GM19455 (cell line): Measurements from ENCODE around the gene CLNK.

Source experiments
- ATAC-seq: cut with Tn5 transposase; IDR thresholded peaks from one replicate; pipeline ENCODE4 v1.9.1; 2021; ENCODE audit not compliant: unreplicated experiment

CLNK gene

GRCh38 chr4:10664408-10664807 is 20.2 kb downstream of the CLNK start:
- no peak for ATAC-seq

GRCh38 chr4:10662937-10663336 is 21.6 kb downstream of the CLNK start:
- ATAC-seq = no peak

GRCh38 chr4:10661047-10661446 is 23.5 kb downstream of the CLNK start:
- no peak for ATAC-seq

- no peak for ATAC-seq
These were observed 25.3 kb downstream of the CLNK start for GRCh38 chr4:10659251-10659650.

- no peak for ATAC-seq
These were observed 27.6 kb downstream of the CLNK start for GRCh38 chr4:10656988-10657387.

GRCh38 chr4:10656420-10656819 is 28.1 kb downstream of the CLNK start:
- ATAC-seq = no peak

- ATAC-seq = no peak
These were observed 28.6 kb downstream of the CLNK start for GRCh38 chr4:10655968-10656367.

GRCh38 chr4:10648479-10648878 is 36.1 kb downstream of the CLNK start:
- no peak for ATAC-seq

- no peak for ATAC-seq
These were observed 36.7 kb downstream of the CLNK start for GRCh38 chr4:10647846-10648245.

GRCh38 chr4:10643600-10644425 is 40.8 kb downstream of the CLNK start:
- ATAC-seq = no peak

GRCh38 chr4:10640561-10641201 is 43.9 kb downstream of the CLNK start:
- no peak for ATAC-seq

- no peak for ATAC-seq
These were observed 44.9 kb downstream of the CLNK start for GRCh38 chr4:10639664-10640063.

GRCh38 chr4:10639100-10639499 is 45.5 kb downstream of the CLNK start:
- no peak for ATAC-seq

- no peak for ATAC-seq
These were observed 49.5 kb downstream of the CLNK start for GRCh38 chr4:10635091-10635490.

GRCh38 chr4:10629394-10629793 is 55.2 kb downstream of the CLNK start:
- ATAC-seq = no peak

GRCh38 chr4:10625131-10625530 is 59.4 kb downstream of the CLNK start:
- ATAC-seq = no peak

GRCh38 chr4:10623862-10624261 is 60.7 kb downstream of the CLNK start:
- no peak for ATAC-seq

- ATAC-seq = no peak
These were observed 61.3 kb downstream of the CLNK start for GRCh38 chr4:10623241-10623640.

GRCh38 chr4:10622728-10623127 is 61.8 kb downstream of the CLNK start:
- ATAC-seq = no peak

- no peak for ATAC-seq
These were observed 63.6 kb downstream of the CLNK start for GRCh38 chr4:10620935-10621488.

GRCh38 chr4:10619855-10620254 is 64.7 kb downstream of the CLNK start:
- no peak for ATAC-seq

GRCh38 chr4:10619220-10619619 is 65.3 kb downstream of the CLNK start:
- no peak for ATAC-seq
